Heart right ventricle (tissue), 16 donors: ENCODE results near the gene RCL1. TPM values are rescaled to one million over a fixed set of nuclear protein-coding genes. Genes with fewer than 3 reads are reported as not detected.
A peak's percentile ranks its signal among the peaks of the same experiment; 100 is the strongest.

Experiments
- ATAC-seq, 8 donors: fragments of 200-7000 bp; cut with Tn5 transposase; one replicate each; pipeline ENCODE4 v1.9.1; 2020; ENCODE audit warnings: mild to moderate bottlenecking in 8 of 8, moderate library complexity in 8 of 8, moderate number of reproducible peaks in 1 of 8
- DNase-seq, 2 donors: peaks; one replicate each; pipeline ENCODE4 v3.0.0-alpha.2; 2020
- H3K27ac ChIP-seq, 10 donors: fragments of 200-600 bp; sonication (generic) in 2 of 10; one replicate each; pipeline versions ENCODE4 v1.5.0 to v1.8.0; 2020 to 2022; ENCODE audit warnings: mild to moderate bottlenecking in 3 of 10
- H3K27me3 ChIP-seq, 7 donors: fragments of 200-600 bp; one replicate each; pipeline ENCODE4 v1.8.0; 2021 to 2022; ENCODE audit warnings: mild to moderate bottlenecking in 2 of 7
- H3K36me3 ChIP-seq, 9 donors: fragments of 200-600 bp; sonication (generic) in 1 of 9; one replicate each; pipeline versions ENCODE4 v1.5.0 to v1.8.0; 2020 to 2022; ENCODE audit warnings: mild to moderate bottlenecking in 2 of 9
- H3K4me1 ChIP-seq, 9 donors: fragments of 200-600 bp; sonication (generic) in 1 of 9; one replicate each; pipeline versions ENCODE4 v1.5.0 to v1.8.0; 2020 to 2022; ENCODE audit warnings: mild to moderate bottlenecking in 4 of 9
- H3K4me3 ChIP-seq, 10 donors: fragments of 200-600 bp; sonication (generic) in 2 of 10; one replicate each; pipeline versions ENCODE4 v1.5.0 to v1.8.0; 2020 to 2022; ENCODE audit warnings: mild to moderate bottlenecking in 7 of 10, moderate library complexity in 2 of 10
- H3K9me3 ChIP-seq, 11 donors: fragments of 200-600 bp in 10 of 11; sonication (generic) in 2 of 11; one replicate each; pipeline versions ENCODE4 v1.5.0 to v1.8.0; 2013 to 2022; ENCODE audit warnings: mild to moderate bottlenecking in 2 of 11, control low read depth in 1 of 11, moderate library complexity in 1 of 11
- WGBS, 2 donors: extraction: QIAGEN DNeasy Blood & Tissue Kit; methylation state at CpG; one replicate each; pipeline ENCODE4 v1.1.7; 2013; ENCODE audit warnings: inconsistent platforms in 1 of 2; 5-methylcytosine and 5-hydroxymethylcytosine counted together
- intact Hi-C, 10 donors: fragments of 100-400 bp; cut with DNase I; formaldehyde crosslinking; loops; one replicate each; pipeline versions ENCODE4 v1.11.1 to v1.14.2; 2022
- polyA plus RNA-seq, 2 donors: library from polyadenylated mRNA; stranded (reverse); fragments of 200-250 nt; gene quantifications; one replicate each; pipeline ENCODE4 v1.2.3, GENCODE V29; 2013
- total RNA-seq, 10 donors: library from RNA; stranded (reverse); fragmentation: NEBNext Ultra II Directional in 3 of 10; extraction: Animal tissue kit (Norgen Biotek cat#: 25700) in 3 of 10; gene quantifications; one replicate each; pipeline versions ENCODE4 v1.2.1 to v1.2.4, GENCODE V29; 2021 to 2023
- TF ChIP-seq, protein P1 (sequence below), 9 donors: fragments of 200-600 bp; sonication (generic) in 2 of 9; IDR thresholded peaks; one replicate each; pipeline versions ENCODE4 v1.5.0 to v1.8.0; 2021 to 2022; ENCODE audit warnings: antibody characterized with exemption in 9 of 9, mild to moderate bottlenecking in 5 of 9, moderate library complexity in 1 of 9
- donor health status: Arrhythmogenic right ventricular cardiomyopathy.
- donor health status: ischemic (EF 13 %, LVEDD 7.1; RV severe dilation, severe dysfunction).
- donor health status: healthy with polysubstance abuse.
- donor health status: DM: no; HTN: yes; CAD: no.
- donor health status: DM: no; HTN: no; CAD: no.
- donor health status: ischemic (EF 25% LVEDD 6.9; RV normal size, moderate dysfunction).
- donor health status: ischemic (EF 25% LVEDD 5.7; RV mildly dilated, moderate dysfunction).
- donor health status: healthy.
- donor health status: DM: yes; HTN: yes; CAD: no.
- donor health status: Ischemic cardiomyopathy.
- donor health status: ischemic (EF 35%, LVEDD 5.7; RV mildly dilated, moderate dysfunction).
- donor health status: nonischemic (EF 11% LVEDD 7.7; RV severe dilation, severe dysfunction).
- donor health status: DM: yes; HTN: yes; CAD: no.
- donor health status: PGD.
- donor health status: ischemic (EF 29% LVEDD 5.4; RV normal size, mild dysfunction).
- donor health status: nonischemic (EF 23%, LVEDD 6.1; RV moderate dilation, normal function).

Gene RCL1
- total and polyA plus RNA-seq, 12 donors = 4.8 to 9.9 (median 6.8) TPM

GRCh38 chr9:4764033-4764432 is 28.7 kb upstream of the RCL1 start:
- Histone ChIP-seq H3K4me3 (no peak overlapping the region), H3K27me3 (no peaks in the 10 kb centered on the region), H3K27ac (peak overlapping the region in 1 of 10 donors; percentile 87), H3K36me3 (no peaks in the 10 kb centered on the region), H3K4me1 (peaks cover 0 to 47% (median 12%) of the 10 kb centered on the region in 9 donors), H3K9me3 (no peaks in the 10 kb centered on the region)
- DNase-seq (no peak), ATAC-seq (no peak)
- TF ChIP-seq, protein P1, sequence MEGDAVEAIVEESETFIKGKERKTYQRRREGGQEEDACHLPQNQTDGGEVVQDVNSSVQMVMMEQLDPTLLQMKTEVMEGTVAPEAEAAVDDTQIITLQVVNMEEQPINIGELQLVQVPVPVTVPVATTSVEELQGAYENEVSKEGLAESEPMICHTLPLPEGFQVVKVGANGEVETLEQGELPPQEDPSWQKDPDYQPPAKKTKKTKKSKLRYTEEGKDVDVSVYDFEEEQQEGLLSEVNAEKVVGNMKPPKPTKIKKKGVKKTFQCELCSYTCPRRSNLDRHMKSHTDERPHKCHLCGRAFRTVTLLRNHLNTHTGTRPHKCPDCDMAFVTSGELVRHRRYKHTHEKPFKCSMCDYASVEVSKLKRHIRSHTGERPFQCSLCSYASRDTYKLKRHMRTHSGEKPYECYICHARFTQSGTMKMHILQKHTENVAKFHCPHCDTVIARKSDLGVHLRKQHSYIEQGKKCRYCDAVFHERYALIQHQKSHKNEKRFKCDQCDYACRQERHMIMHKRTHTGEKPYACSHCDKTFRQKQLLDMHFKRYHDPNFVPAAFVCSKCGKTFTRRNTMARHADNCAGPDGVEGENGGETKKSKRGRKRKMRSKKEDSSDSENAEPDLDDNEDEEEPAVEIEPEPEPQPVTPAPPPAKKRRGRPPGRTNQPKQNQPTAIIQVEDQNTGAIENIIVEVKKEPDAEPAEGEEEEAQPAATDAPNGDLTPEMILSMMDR (IDR thresholded peaks at IDR 0.05) = no peak
- 78 to 81% methylated on average over 3 of the region's 3 CpGs for WGBS, 2 donors
- intact Hi-C loops = loop anchor here in 8 of 10 donors (5.0 to 10.0 kb wide), 12 partner anchors 33 to 841 kb away; partner anchors contain the start of genes JAK2 (in 3 of the 8) and PLGRKT (in 1 of the 8)

- intact Hi-C loops = loop anchor here in 6 of 10 donors (10.0 kb wide), 6 partner anchors 156 to 836 kb away; partner anchors contain the start of gene PLGRKT (in 1 of the 6)
- H3K27ac ChIP-seq = no peak overlapping the region
- H3K4me3 ChIP-seq = no peak overlapping the region
- DNase-seq = no peak
- H3K27me3 ChIP-seq = no peaks in the 10 kb centered on the region
- H3K36me3 ChIP-seq = no peaks in the 10 kb centered on the region
- no peaks in the 10 kb centered on the region for H3K9me3 ChIP-seq
- peaks cover 0 to 4% (median under 1%) of the 10 kb centered on the region in 9 donors for H3K4me1 ChIP-seq
- no peak for ATAC-seq
- TF ChIP-seq, protein P1 (IDR thresholded peaks at IDR 0.05) = no peak
These were observed 24.1 kb upstream of the RCL1 start for GRCh38 chr9:4768681-4769080.

DNA sequence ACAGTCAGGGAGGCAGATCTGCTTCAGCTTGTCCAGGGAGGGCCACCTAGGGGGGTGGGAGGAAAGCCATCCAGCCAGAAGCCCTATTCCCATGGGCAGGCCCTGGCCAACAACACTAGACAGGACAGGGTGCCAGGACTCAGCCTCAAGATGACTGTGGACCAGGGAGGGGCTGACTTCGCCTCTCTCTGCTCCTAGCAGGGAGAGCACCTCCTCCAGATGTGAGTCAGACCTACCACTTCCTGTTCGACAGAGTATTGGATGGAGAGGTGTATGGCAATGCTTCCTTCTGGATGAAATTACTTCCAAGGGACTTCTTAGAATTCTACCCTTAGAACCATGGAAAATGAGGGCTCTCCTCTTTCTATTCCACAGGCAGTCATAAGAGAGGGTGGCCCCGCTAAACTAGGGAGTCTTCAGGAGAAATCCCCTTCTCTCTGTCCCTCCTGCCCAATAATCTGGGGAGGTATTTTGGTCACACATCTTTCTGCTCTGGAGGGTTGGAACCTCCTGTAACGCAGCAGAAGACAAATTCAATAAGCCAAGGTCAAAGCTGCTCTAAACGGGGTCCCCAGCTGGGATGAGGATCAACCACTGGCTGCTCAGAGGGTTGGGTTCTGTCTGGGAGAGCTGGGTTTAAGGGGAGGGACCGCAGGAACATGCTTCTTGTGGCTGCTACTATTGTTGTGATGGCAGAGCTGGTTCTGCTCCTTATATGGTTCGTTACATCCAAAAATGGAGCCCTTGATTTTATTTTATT is 23.2 kb upstream of the RCL1 start:
- intact Hi-C loops = loop anchor here in 6 of 10 donors (10.0 kb wide), 6 partner anchors 155 to 835 kb away; partner anchors contain the start of gene PLGRKT (in 1 of the 6)
- 83 to 87% methylated on average over 7 of the region's 7 CpGs for WGBS, 2 donors
- no peak for DNase-seq

DNA sequence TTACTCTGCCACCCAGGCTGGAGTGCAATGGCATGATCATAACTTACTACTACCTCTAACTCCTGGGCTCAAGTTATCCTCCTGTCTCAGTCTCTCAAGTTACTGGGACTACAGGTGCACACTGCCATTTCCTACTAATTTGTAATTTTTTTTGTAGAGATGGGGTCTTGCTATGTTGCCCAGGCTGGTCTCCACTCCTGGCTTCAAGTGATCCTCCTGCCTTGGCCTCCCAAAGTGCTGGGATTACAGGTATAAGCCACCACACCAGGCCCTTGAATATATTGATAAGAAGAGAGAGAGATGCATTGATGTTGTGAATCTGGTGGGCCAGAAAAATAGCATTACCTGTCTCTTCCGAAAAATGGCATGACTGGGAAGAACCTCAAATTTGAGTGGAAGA is 21.0 kb upstream of the RCL1 start:
- no peak overlapping the region for H3K27ac ChIP-seq
- DNase-seq (no peak), ATAC-seq (no peak)
- H3K9me3 ChIP-seq = no peaks in the 10 kb centered on the region
- TF ChIP-seq, protein P1 (IDR thresholded peaks at IDR 0.05) = no peak
- H3K27me3 ChIP-seq = no peaks in the 10 kb centered on the region
- H3K4me3 ChIP-seq = no peak overlapping the region
- peaks cover 0 to 4% (median 0%) of the 10 kb centered on the region in 9 donors for H3K4me1 ChIP-seq
- WGBS, 2 donors = 96 to 100% methylated on average over 1 of the region's 1 CpG
- intact Hi-C loops = no loop called here
- no peaks in the 10 kb centered on the region for H3K36me3 ChIP-seq

More for the DNA sequence above, 23.2 kb upstream of the RCL1 start:
- TF ChIP-seq, protein P1 (IDR thresholded peaks at IDR 0.05) = no peak
- Histone ChIP-seq H3K27me3 (no peaks in the 10 kb centered on the region), H3K4me1 (peaks cover 0 to 4% (median 0%) of the 10 kb centered on the region in 9 donors), H3K27ac (no peak overlapping the region), H3K9me3 (no peaks in the 10 kb centered on the region), H3K4me3 (no peak overlapping the region), H3K36me3 (no peaks in the 10 kb centered on the region)
- peak in 1 of 8 donors; percentile 61 for ATAC-seq
